Stomach (tissue), 4 donors: Measurements from ENCODE around the gene KRT80.

ENCODE experiments used
- EP300 ChIP-seq: sonication (generic); formaldehyde crosslinking; IDR thresholded peaks from one replicate; pipeline ENCODE4 v1.6.1; 2017; ENCODE audit warnings: antibody characterized with exemption
- POLR2A ChIP-seq, 4 donors: fragments of 450-650 bp; IDR thresholded peaks; one replicate each; pipeline ENCODE4 v1.6.1; 2016; ENCODE audit warnings: antibody characterized with exemption in 4 of 4, control low read depth in 2 of 4, mild to moderate bottlenecking in 1 of 4, moderate library complexity in 1 of 4
- POLR2AphosphoS5 ChIP-seq, 3 donors: sonication (generic); formaldehyde crosslinking; IDR thresholded peaks; one replicate each; pipeline ENCODE4 v1.6.1; 2016; ENCODE audit warnings: antibody characterized with exemption in 3 of 3
- TF ChIP-seq, protein P1 (sequence below), 7 experiments: fragments of 450-650 bp in 4 of 7; fragments of 200-600 bp in 3 of 7; sonication (generic) in 3 of 7; IDR thresholded peaks; one replicate each; pipeline ENCODE4 v1.5.1; 2016 to 2019; ENCODE audit warnings: antibody characterized with exemption in 7 of 7, control low read depth in 2 of 7, mild to moderate bottlenecking in 1 of 7

DNA sequence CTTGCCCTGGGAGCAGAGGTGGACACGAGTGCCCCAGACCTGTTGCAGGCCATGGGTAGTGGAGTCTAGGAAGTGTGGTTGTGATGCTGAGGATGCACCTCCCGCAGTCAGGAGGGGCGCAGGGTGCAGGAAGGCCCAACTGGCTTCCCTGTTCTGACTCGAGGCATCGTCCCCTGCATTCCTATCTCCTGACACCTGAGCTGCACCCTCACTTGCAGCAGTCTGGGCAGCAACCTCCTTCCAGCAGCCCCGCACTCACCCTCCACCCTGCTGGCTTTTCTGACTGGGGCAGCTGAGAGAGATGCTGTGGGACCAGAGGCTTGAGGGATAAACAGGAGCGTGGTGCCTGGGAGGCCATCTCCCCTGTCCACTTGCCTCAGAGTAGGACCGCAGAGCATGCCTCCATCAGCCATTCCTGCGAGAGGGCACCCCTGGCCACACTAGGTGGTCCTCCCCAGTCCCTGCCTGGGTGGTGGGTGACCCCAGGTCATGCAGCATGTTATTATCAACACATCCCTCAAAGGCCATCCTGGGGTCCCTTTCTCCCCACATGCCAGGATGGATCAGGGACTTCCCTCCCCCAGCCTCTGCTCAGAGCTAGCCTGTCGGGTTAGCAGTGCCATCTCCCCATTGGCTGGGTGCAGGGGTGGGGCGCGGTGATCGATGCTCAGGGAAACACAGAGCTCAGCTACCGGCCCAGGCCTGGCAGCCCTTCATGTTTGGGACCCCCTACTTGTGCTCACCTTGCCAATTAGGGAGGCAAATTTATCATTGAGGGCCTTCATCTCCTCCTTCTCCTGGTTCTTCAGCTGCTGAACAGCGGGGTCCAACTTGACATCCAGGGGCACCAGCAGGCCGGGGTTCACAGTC, 719 bp downstream of the KRT80 start:
- TF ChIP-seq, protein P1, sequence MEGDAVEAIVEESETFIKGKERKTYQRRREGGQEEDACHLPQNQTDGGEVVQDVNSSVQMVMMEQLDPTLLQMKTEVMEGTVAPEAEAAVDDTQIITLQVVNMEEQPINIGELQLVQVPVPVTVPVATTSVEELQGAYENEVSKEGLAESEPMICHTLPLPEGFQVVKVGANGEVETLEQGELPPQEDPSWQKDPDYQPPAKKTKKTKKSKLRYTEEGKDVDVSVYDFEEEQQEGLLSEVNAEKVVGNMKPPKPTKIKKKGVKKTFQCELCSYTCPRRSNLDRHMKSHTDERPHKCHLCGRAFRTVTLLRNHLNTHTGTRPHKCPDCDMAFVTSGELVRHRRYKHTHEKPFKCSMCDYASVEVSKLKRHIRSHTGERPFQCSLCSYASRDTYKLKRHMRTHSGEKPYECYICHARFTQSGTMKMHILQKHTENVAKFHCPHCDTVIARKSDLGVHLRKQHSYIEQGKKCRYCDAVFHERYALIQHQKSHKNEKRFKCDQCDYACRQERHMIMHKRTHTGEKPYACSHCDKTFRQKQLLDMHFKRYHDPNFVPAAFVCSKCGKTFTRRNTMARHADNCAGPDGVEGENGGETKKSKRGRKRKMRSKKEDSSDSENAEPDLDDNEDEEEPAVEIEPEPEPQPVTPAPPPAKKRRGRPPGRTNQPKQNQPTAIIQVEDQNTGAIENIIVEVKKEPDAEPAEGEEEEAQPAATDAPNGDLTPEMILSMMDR (IDR thresholded peaks at IDR 0.05), result no peak
- TF ChIP-seq POLR2A (IDR thresholded peaks at IDR 0.05) (no peak), POLR2AphosphoS5 (IDR thresholded peaks at IDR 0.05) (no peak), EP300 (no peak)
